NCI-H1417 treated with DMSO at 0.1 percent for 48 hours (cell line): Measurements from ENCODE around the gene STK32C.

Source experiments
- DNase-seq: peaks from one replicate; lab custom pipeline; 2025; lab: John Stamatoyannopoulos, UW

The STK32C gene

GRCh38 chr10:132184816-132185593 lies 122.7 kb downstream of the STK32C start:
- DNase-seq: no peak

GRCh38 chr10:132183046-132183445 lies 124.7 kb downstream of the STK32C start:
- DNase-seq: no peak

GRCh38 chr10:132182591-132182990 lies 125.2 kb downstream of the STK32C start:
- DNase-seq: no peak

GRCh38 chr10:132181691-132182425 lies 125.9 kb downstream of the STK32C start:
- no peak for DNase-seq

GRCh38 chr10:132180736-132181135 lies 127.0 kb downstream of the STK32C start:
- no peak for DNase-seq

GRCh38 chr10:132179551-132180392 lies 128.0 kb downstream of the STK32C start:
- DNase-seq: no peak

- DNase-seq: no peak
These were observed 128.8 kb downstream of the STK32C start for GRCh38 chr10:132178672-132179545.

- no peak for DNase-seq
These were observed 129.7 kb downstream of the STK32C start for GRCh38 chr10:132178046-132178445.

- no peak for DNase-seq
These were observed 130.9 kb downstream of the STK32C start for GRCh38 chr10:132176623-132177500.

- DNase-seq: no peak
These were observed 131.7 kb downstream of the STK32C start for GRCh38 chr10:132175907-132176581.

GRCh38 chr10:132175408-132175807 lies 132.3 kb downstream of the STK32C start:
- DNase-seq: no peak

GRCh38 chr10:132174237-132174636 lies 133.5 kb downstream of the STK32C start:
- DNase-seq: no peak

- no peak for DNase-seq
These were observed 134.6 kb downstream of the STK32C start for GRCh38 chr10:132173185-132173584.

- no peak for DNase-seq
These were observed 135.4 kb downstream of the STK32C start for GRCh38 chr10:132172091-132173066.

- no peak for DNase-seq
These were observed 137.0 kb downstream of the STK32C start for GRCh38 chr10:132170561-132171361.

GRCh38 chr10:132169766-132170560 lies 137.8 kb downstream of the STK32C start:
- DNase-seq: no peak
